HepG2 (cell line): ENCODE measurements around the gene IQSEC1.

Experiments used
- FIP1L1 ChIP-seq: fragments of 200-400 bp; formaldehyde crosslinking; IDR thresholded peaks from 2 replicates; pipeline ENCODE4 v1.6.1; 2018; ENCODE audit warnings: low read depth, mild to moderate bottlenecking, low read length, moderate library complexity, borderline replicate concordance; ENCODE audit not compliant: insufficient read depth
- MXI1 ChIP-seq: IDR thresholded peaks from 3 replicates; pipeline ENCODE4 v1.6.1; 2012; ENCODE audit warnings: low read depth, low read length, inconsistent platforms, borderline replicate concordance
- POLR2A ChIP-seq, 2 experiments: IDR thresholded peaks; 2 replicates each; pipeline ENCODE4 v1.6.1; 2011; ENCODE audit warnings: low read depth in 2 of 2, low read length in 2 of 2, mild to moderate bottlenecking in 1 of 2, moderate library complexity in 1 of 2; ENCODE audit not compliant: insufficient read depth in 1 of 2
- SRY ChIP-seq: sonication (generic); formaldehyde crosslinking; IDR thresholded peaks from 2 replicates; pipeline ENCODE4 v1.8.0; 2022; ENCODE audit warnings: mild to moderate bottlenecking, missing genetic modification reagents
- TAF1 ChIP-seq: sonication (generic); formaldehyde crosslinking; IDR thresholded peaks from 2 replicates; pipeline ENCODE4 v1.4.0; 2020; ENCODE audit warnings: missing genetic modification reagents
- ZNF121 ChIP-seq: sonication (generic); formaldehyde crosslinking; IDR thresholded peaks from 2 replicates; pipeline ENCODE4 v1.5.0; 2020; ENCODE audit warnings: mild to moderate bottlenecking, missing genetic modification reagents
- ZNF207 ChIP-seq: fragments of 450-650 bp; IDR thresholded peaks from 2 replicates; pipeline ENCODE4 v1.6.1; 2016; ENCODE audit warnings: antibody characterized with exemption, borderline replicate concordance
- TF ChIP-seq, protein P1 (sequence below): sonication (generic); formaldehyde crosslinking; IDR thresholded peaks from 2 replicates; pipeline ENCODE4 v1.5.0; 2020; ENCODE audit warnings: mild to moderate bottlenecking, missing genetic modification reagents, moderate library complexity
- TF ChIP-seq, protein P2 (sequence below): IDR thresholded peaks from 2 replicates; pipeline ENCODE4 v1.4.0; 2020; ENCODE audit warnings: mild to moderate bottlenecking, missing genetic modification reagents

DNA sequence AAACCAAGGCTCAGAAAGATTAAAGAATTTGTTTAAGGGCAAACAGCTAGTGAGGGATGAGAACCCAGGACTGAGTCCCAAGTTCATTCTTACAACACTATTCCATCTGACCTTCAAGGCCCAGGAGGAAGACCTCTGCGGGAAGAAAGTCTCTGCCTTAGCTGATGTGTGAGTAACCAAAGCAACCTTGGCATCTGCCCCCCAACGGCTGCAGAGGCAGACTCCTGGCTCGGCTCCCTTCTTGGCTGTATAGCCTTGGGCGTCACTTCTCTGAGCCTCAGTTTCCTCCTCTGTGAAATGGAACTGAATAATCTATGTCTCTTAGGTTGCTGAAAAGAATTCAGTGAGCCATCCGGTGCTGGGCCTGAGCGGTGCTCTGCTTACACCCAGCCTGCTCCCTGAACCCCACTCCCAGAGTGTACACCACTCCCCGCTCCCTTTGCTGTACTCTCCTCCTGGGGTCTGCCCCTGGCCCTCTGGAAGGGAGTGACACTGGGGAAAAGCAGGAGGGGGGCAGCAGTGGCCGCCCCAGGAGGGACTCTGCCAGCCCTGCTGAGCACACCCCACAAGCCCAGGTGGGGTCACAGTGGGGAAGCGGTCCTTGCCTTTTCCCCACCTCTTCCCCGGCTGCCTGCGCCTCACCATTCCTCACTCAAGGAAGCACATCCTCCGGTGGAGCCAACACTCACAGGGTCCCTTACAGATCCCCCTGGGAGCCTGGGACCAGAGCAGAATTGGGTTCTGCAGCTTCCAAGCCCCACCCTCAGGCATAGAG lies 97.3 kb downstream of the IQSEC1 start:
- TF ChIP-seq, protein P1, sequence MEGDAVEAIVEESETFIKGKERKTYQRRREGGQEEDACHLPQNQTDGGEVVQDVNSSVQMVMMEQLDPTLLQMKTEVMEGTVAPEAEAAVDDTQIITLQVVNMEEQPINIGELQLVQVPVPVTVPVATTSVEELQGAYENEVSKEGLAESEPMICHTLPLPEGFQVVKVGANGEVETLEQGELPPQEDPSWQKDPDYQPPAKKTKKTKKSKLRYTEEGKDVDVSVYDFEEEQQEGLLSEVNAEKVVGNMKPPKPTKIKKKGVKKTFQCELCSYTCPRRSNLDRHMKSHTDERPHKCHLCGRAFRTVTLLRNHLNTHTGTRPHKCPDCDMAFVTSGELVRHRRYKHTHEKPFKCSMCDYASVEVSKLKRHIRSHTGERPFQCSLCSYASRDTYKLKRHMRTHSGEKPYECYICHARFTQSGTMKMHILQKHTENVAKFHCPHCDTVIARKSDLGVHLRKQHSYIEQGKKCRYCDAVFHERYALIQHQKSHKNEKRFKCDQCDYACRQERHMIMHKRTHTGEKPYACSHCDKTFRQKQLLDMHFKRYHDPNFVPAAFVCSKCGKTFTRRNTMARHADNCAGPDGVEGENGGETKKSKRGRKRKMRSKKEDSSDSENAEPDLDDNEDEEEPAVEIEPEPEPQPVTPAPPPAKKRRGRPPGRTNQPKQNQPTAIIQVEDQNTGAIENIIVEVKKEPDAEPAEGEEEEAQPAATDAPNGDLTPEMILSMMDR (CRISPR knock-in tag), result no peak
- no peak for TF ChIP-seq TAF1 (CRISPR knock-in tag)
- no peak for TF ChIP-seq ZNF121
- TF ChIP-seq FIP1L1, result no peak
- no peak for TF ChIP-seq MXI1
- no peak for TF ChIP-seq POLR2A (IDR thresholded peaks at IDR 0.05; ENCODE audit: insufficient read depth in 1 of 2, low read depth in 2 of 2, low read length in 2 of 2)
- no peak for TF ChIP-seq ZNF207
- TF ChIP-seq, protein P2, sequence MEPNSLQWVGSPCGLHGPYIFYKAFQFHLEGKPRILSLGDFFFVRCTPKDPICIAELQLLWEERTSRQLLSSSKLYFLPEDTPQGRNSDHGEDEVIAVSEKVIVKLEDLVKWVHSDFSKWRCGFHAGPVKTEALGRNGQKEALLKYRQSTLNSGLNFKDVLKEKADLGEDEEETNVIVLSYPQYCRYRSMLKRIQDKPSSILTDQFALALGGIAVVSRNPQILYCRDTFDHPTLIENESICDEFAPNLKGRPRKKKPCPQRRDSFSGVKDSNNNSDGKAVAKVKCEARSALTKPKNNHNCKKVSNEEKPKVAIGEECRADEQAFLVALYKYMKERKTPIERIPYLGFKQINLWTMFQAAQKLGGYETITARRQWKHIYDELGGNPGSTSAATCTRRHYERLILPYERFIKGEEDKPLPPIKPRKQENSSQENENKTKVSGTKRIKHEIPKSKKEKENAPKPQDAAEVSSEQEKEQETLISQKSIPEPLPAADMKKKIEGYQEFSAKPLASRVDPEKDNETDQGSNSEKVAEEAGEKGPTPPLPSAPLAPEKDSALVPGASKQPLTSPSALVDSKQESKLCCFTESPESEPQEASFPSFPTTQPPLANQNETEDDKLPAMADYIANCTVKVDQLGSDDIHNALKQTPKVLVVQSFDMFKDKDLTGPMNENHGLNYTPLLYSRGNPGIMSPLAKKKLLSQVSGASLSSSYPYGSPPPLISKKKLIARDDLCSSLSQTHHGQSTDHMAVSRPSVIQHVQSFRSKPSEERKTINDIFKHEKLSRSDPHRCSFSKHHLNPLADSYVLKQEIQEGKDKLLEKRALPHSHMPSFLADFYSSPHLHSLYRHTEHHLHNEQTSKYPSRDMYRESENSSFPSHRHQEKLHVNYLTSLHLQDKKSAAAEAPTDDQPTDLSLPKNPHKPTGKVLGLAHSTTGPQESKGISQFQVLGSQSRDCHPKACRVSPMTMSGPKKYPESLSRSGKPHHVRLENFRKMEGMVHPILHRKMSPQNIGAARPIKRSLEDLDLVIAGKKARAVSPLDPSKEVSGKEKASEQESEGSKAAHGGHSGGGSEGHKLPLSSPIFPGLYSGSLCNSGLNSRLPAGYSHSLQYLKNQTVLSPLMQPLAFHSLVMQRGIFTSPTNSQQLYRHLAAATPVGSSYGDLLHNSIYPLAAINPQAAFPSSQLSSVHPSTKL, result no peak
- TF ChIP-seq SRY (CRISPR knock-in tag), result no peak
